Fibroblast of skin of left biceps (primary cell): ENCODE measurements around the gene PALM.

Experiments used
- DNase-seq, 2 experiments: peaks; one replicate each; pipeline ENCODE4 v3.0.0-alpha.2; 2013; ENCODE audit warnings: low read depth in 2 of 2

PALM gene

DNA sequence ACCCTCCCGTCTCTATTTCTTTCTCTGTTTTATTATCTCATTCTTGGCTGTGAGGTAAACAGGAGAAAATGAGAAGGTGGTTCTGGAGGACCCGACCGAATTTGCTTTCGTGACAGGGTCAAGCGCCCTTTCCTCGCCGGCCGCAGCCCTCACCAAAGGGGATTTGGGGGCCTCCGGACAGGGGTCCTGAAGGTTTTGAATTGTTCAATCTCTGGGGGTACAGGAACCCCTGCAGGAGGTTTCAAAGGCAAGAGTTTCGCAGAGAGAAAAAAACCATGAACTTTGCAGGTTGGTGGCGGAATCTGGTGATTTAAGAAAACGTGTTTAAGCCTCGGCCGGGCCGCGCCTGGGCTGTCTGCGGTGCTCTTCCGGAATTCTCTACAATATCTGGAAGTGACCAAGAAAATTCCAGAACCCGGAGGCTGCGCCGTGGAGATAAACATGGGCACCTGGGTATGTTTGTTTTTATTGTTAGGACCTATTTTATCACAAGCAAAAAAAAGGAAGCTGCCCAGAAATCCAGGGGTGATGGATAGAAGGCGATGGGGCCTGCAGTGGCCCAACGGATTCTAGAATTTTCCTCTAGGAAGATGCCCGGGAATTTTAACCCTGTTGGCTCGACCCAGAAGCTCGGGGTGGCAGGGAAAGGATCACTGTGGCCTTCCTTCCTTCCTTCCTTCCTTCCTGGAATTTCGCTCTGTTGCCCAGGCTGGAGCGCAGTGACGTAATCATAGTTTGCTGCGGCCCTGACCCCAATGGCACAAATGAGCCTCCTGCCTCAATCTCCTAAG, 74.3 kb downstream of the PALM start:
- no peak for DNase-seq

GRCh38 chr19:784541-784940, 75.8 kb downstream of the PALM start:
- no peak for DNase-seq

DNA sequence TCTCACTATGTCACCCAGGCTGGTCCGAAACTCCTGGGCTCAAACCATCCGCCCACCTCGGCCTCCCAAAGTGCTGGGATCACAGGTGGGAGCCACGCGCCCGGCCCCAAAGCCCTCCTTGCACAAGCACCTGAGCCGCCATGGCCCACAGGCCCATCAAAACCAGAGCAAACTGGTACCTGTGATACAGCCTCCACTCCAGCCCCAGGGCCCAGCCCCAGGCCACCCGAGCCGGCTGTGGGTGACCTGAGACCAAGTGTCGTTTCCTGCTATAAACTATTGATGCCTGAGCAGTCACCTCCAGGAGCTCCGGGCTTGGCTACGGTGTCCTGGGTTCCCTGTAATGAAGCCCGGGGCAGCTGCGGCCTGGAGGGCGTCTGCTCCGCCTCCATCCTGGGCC, 78.8 kb downstream of the PALM start:
- DNase-seq: no peak

DNA sequence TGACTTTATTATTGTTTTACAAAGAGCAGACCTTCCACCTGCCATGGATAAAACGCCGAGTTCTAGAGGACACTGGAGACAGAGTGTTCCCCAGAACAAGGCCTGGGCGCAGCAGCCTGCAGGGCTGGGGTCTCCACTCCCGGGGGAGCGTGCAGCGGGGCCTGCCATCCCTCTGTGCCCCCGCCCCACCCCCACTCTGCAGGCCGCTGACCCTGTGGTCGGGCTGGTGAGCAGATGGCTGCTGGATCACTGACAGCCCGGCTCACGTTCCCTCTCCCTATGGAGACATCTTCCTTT, 79.9 kb downstream of the PALM start:
- no peak for DNase-seq

DNA sequence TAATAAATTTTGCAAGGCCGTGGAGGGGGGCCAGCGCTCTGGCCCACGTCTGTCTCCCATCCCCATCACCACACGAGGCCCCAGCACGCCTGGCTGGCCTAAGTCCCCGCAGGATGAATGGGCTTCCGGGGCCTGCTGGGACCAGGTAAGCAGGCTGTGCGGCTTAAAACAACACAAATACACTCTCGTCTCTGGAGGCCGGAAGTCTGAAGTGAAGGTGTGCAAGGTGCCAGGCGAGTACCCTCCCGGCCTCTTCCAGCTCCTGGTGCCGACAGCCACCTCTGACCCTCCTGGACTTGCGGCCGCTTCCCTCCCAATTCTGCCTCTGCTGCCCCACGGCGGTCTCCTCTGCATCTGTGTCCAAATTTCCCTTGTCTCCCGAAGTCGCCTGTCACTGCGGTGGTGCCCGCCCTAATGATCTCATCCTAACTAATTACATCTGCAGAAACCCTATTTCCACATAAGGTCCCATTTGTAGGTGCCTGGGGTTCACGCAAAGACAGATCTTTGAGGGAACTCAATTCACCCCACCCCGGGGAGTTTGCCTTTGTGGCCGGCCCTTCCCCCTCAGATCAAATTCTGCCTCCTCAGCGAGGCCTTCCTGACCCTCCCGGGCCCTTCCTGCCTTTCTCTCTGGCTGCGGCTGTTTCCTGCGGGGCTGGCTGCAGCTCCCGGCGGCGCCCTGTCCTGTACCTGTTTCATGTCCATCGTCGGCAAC, 80.4 kb downstream of the PALM start:
- DNase-seq: no peak

GRCh38 chr19:789701-790060, 80.9 kb downstream of the PALM start:
- DNase-seq: no peak

- DNase-seq: no peak
Measured at GRCh38 chr19:791007-791566, 82.4 kb downstream of the PALM start.

DNA sequence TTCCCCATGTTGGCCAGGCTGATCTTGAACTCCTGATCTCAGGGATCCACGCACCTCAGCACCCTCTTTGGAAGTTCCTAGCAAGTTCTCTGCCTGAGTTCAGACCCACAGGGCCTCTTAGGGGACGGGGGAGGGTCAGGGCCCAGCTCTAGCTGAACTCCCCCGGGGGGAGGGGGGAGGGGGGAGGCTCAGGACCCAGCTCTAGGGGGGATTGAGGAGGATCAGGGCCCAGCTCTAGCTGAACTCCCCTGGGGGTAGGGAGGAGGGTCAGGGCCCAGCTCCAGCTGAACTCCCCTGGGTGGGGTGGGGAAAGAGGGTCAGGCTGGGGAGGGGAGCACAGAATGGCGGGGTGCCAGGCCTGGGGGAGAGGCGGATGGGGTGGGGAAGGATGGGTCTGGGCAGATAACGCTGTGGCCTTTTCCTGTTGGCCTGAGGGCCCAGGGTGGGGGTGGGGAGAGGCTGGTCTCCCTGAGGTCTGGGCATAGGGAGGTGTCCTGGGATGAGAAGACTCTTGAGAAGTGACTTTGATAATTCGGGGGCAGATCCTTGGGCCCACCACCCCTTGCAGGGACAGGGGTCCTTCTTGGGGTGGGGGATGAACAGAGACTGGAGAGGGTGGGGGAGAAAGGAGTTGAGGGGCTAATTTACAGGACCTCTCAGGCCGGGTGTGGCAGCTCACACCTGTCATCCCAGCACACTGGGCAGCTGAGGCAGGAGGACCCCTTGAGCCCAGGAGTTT, 83.0 kb downstream of the PALM start:
- no peak for DNase-seq

DNA sequence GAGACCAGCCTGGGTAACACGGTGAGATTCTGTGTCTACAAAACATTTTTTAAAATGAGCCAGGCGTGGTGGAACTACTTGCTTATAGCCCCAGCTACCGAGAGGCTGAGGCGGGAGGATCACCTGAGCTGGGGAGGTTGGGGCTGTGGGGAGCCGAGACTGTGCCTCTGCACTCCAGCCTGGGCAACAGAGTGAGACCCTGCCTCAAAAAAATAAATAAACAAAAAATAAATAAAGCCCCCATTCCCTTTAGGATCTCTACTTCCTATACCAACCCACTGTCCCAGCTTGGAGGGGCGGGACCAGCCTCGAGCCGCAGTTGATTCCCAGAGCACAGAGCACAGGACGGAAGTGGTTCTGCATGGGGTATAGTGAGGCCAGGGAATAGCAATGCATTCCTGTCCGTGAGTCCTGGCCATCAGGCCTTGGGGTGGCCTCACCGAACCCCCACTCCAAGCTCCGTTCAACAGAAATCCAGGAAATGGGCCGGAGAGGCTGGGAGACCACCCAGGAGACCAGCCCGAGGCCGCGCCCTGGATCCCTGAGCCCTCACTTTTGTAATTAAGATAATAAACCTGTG, 83.7 kb downstream of the PALM start:
- DNase-seq: no peak

- DNase-seq: no peak
Measured at GRCh38 chr19:793806-794205, 85.1 kb downstream of the PALM start.

DNA sequence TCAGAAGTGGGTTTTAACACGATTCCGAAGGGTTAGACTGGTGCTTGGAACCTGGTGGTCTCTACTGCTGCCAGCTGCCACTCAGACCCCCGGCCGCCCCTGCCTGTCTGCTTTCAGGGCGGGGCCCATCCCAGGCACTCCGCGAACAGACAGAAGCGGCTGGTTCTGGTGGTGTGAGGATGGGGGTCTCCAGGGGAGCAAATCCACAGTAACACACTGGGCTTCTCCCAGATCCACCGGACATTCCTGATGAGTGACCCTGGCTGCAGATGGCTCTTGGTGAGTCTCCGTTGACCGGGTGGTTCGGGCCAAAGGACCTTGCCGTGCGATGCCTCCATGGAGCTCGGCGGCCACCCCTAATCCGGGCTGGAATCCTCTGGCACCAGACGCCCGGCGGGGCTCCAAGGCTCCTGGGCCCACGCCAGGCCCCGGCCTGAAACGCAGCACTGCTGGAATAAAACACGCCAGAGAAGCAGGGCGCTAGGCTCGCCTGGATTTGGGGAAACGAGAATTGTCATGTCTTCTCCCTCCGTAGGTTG, 86.4 kb downstream of the PALM start:
- no peak for DNase-seq

DNA sequence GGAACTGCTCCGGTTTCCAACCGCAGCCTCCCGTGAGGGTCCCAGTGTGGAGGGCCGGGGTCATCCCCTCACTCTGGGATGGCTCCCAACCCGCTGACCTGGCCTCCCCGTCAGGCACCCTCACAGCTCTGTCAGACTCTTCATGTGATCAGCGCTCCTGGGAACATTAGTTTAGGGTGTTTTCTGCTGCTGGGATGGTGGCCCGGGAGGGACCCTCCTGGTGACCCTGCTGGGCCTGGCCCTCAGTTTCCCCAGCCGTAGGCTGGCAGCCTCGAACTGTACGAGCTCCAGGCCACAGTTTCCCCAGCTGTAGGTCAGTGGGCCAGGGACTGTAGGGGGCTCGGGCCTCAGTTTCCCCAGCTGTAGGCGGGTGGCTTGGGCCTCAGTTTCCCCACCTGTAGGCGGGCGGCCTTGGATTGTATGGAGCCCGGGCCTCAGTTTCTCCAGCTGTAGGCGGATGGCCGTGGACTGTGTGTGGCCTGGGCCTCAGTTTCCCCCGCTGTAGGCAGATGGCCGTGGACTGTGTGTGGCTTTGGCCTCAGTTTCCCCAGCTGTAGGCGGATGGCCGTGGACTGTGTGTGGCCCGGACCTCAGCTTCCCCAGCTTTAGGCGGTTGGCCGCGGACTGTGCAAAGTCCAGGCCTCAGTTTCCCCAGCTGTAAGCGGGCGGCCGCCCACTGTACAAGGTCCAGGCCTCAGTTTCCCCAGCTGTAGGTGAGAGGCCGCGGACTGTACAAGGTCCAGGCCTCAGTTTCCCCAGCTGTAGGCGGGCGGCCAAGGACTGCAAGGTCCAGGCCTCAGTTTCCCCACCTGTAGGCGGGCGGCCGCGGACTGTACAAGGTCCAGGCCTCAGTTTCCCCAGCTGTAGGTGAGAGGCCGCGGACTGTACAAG, 87.2 kb downstream of the PALM start:
- DNase-seq: no peak

- DNase-seq: peak; percentile 100
Measured at GRCh38 chr19:796692-797527, 88.2 kb downstream of the PALM start, which contains the start of gene PTBP1. TSS of gene PTBP1 (plus strand) at chr19:797452. CDS start at chr19:797498, 46 bp downstream.
